ENCODE measurements around the gene BIN1.

DNA sequence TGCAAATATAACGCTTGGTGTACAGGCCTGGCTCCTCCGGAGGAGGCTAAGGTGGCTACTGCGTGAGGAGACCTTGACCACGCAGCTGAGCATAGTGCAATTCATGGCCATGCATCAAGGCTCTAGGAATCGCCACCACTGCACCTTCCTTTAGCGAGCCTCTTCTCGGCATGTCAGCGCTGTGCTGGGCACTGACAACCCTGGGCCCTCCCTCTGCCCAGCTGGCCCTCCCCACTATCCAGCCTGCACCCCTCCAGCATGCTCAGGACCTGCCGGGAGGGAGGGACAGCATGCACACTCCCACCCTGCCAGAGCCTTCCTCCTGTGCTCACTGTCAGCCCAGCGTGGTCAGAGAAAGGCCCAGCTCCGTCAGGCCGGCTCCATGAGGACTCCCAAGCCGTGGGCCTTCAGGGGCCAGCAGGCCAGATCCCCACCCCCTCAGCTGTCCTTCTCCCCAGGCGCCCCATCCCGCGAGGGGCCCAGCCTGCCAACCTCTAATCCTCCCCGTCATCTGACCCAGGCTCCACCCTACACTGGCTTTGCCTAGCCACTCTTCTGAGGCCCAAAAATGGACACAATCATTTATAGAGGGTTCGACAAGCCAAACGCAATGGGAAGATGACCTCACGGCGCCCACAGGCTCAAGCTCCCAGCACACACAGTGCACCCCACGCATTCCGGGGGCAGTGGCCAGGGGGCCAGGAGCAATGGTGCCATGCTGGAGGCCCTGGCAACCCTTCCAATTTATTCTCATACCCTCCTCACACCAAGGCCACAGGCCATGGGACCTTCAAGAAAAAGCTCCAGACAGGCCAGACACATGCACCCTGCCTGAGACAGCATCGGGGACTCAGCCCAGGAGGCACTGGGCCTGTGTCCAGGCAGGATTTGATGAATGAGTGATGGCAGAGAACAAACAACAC is 3.5 kb downstream of the BIN1 start:
- TF ChIP-seq SIN3A (IDR thresholded peaks at IDR 0.05; ENCODE audit: borderline replicate concordance, insufficient read depth, low read length), result no peak
- no peak for TF ChIP-seq POLR2AphosphoS5 (IDR thresholded peaks at IDR 0.05; ENCODE audit: low read depth, low read length)
- TF ChIP-seq, protein P1, sequence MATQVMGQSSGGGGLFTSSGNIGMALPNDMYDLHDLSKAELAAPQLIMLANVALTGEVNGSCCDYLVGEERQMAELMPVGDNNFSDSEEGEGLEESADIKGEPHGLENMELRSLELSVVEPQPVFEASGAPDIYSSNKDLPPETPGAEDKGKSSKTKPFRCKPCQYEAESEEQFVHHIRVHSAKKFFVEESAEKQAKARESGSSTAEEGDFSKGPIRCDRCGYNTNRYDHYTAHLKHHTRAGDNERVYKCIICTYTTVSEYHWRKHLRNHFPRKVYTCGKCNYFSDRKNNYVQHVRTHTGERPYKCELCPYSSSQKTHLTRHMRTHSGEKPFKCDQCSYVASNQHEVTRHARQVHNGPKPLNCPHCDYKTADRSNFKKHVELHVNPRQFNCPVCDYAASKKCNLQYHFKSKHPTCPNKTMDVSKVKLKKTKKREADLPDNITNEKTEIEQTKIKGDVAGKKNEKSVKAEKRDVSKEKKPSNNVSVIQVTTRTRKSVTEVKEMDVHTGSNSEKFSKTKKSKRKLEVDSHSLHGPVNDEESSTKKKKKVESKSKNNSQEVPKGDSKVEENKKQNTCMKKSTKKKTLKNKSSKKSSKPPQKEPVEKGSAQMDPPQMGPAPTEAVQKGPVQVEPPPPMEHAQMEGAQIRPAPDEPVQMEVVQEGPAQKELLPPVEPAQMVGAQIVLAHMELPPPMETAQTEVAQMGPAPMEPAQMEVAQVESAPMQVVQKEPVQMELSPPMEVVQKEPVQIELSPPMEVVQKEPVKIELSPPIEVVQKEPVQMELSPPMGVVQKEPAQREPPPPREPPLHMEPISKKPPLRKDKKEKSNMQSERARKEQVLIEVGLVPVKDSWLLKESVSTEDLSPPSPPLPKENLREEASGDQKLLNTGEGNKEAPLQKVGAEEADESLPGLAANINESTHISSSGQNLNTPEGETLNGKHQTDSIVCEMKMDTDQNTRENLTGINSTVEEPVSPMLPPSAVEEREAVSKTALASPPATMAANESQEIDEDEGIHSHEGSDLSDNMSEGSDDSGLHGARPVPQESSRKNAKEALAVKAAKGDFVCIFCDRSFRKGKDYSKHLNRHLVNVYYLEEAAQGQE (IDR thresholded peaks at IDR 0.05; ENCODE audit: insufficient read depth in 1 of 2, low read depth in 2 of 2, low read length in 2 of 2), result no peak
- TF ChIP-seq TAF1 (IDR thresholded peaks at IDR 0.05; ENCODE audit: borderline replicate concordance, insufficient read depth, low read length), result no peak

Data from PFSK-1 (cell line).